ENCODE results near the gene RLBP1. TPM values are rescaled to one million over a fixed set of nuclear protein-coding genes. Genes with fewer than 3 reads are reported as not detected.

The RLBP1 gene
- total and polyA plus RNA-seq, 2 of the 13 experiments (the other 11 are each of a cell fraction or from before 2014, with no cell fraction given): 0.07 TPM; not detected in 1

GRCh38 chr15:89168316-89168833 lies 53.0 kb downstream of the RLBP1 start:
- ChIA-PET CTCF (ENCODE audit: low intra/inter-chr PET ratio, low total read pairs) (no interaction called here), POLR2A (interaction anchor here (1.6 to 2.1 kb wide), 2 partner anchors 40 to 80 kb away, joined by 5 to 6 read pairs; partner anchors contain the start of gene ABHD2)
- Histone ChIP-seq H3K79me2 (ENCODE audit: insufficient read depth, low read length) (no peaks in the 10 kb centered on the region), H3K27me3 (ENCODE audit: control insufficient read depth in 1 of 2, insufficient read depth in 2 of 2, low read length in 2 of 2) (no peaks in the 10 kb centered on the region), H3K27ac (ENCODE audit: extremely low read length, insufficient read depth, low read length) (no peak overlapping the region), H3K9me3 (ENCODE audit: low read length) (no peaks in the 10 kb centered on the region), H4K20me1 (ENCODE audit: insufficient read depth, low read length) (no peaks in the 10 kb centered on the region), H3K4me2 (ENCODE audit: low read depth, low read length) (no peak overlapping the region), H3K36me3 (replicated peaks in 1 of 2; ENCODE audit: control insufficient read depth in 1 of 2, insufficient read depth in 2 of 2, low read length in 2 of 2) (peaks cover 0 to 3% of the 10 kb centered on the region in 2 experiments; a peak in 3 of 5 replicates), H3K4me3 (replicated peaks in 1 of 3; ENCODE audit: insufficient read depth in 1 of 3, low read depth in 2 of 3, low read length in 3 of 3) (no peak overlapping the region), H3K4me1 (ENCODE audit: insufficient read depth, low read length) (peaks cover 62% of the 10 kb centered on the region), H3K9ac (ENCODE audit: insufficient read depth, low read depth, low read length) (no peak overlapping the region), H2AFZ (ENCODE audit: low read length) (no peak overlapping the region)
- ATAC-seq (no peak), DNase-seq (ENCODE audit: low spot score) (no peak), FAIRE-seq (no peak)
- BruUV-seq (replicated peaks): no TSS peak
- intact Hi-C loops (cut with micrococcal nuclease; ENCODE audit: unreplicated experiment) (no loop called here), in situ Hi-C loops (cut with HindIII; ENCODE audit: extremely low pct_ligation_motif_present, low pct_unique_long_range_greater_than_20kb) (no loop called here)
- no peak for TF ChIP-seq ZNF788 (CRISPR knock-in tag; IDR thresholded peaks at IDR 0.05; ENCODE audit: borderline replicate concordance)
- no peak for TF ChIP-seq ZFP37 (CRISPR knock-in tag; IDR thresholded peaks at IDR 0.05; ENCODE audit: borderline replicate concordance)
- TF ChIP-seq SMAD3 (CRISPR knock-in tag; IDR thresholded peaks at IDR 0.05): no peak
- TF ChIP-seq AGO1 (IDR thresholded peaks at IDR 0.05; ENCODE audit: low read depth, low read length, poor library complexity, severe bottlenecking): no peak
- TF ChIP-seq HMG20B (CRISPR knock-in tag; conservative IDR thresholded peaks at IDR 0.05): no peak
- TF ChIP-seq SKIL (CRISPR knock-in tag; IDR thresholded peaks at IDR 0.05; ENCODE audit: borderline replicate concordance): no peak
- TF ChIP-seq ZNF766 (CRISPR knock-in tag; IDR thresholded peaks at IDR 0.05; ENCODE audit: borderline replicate concordance): no peak
- no peak for TF ChIP-seq MED13 (CRISPR knock-in tag; IDR thresholded peaks at IDR 0.05)
- TF ChIP-seq FOXC1 (CRISPR knock-in tag; IDR thresholded peaks at IDR 0.05; ENCODE audit: borderline replicate concordance): no peak
- TF ChIP-seq SSRP1 (CRISPR knock-in tag; IDR thresholded peaks at IDR 0.05): no peak
- no peak for TF ChIP-seq THRA (CRISPR knock-in tag; IDR thresholded peaks at IDR 0.05; ENCODE audit: borderline replicate concordance)
- no peak for TF ChIP-seq PCBP2 (optimal IDR thresholded peaks at IDR 0.05; ENCODE audit: low read depth, low read length, poor library complexity, severe bottlenecking)
- TF ChIP-seq ZNF484 (CRISPR knock-in tag; IDR thresholded peaks at IDR 0.05; ENCODE audit: borderline replicate concordance, low read depth): no peak
- TF ChIP-seq STAT5B (CRISPR knock-in tag; IDR thresholded peaks at IDR 0.05): no peak
- no peak for TF ChIP-seq KAT7 (CRISPR knock-in tag; IDR thresholded peaks at IDR 0.05; ENCODE audit: borderline replicate concordance)
- no peak for TF ChIP-seq KLF13 (CRISPR knock-in tag; IDR thresholded peaks at IDR 0.05)
- no peak for TF ChIP-seq ATF7 (IDR thresholded peaks at IDR 0.05)
- TF ChIP-seq ATF7 (CRISPR knock-in tag; IDR thresholded peaks at IDR 0.05): no peak

Data from HepG2 (cell line).